ENCODE results near the gene CARS1.
A peak's percentile ranks its signal among the peaks of the same experiment; 100 is the strongest.

CARS1 gene
- long read RNA-seq, transcript CARS-202 (23 exons, 2,758 nt): minor isoform, 38 of 699 reads
- long read RNA-seq, transcript CARS-203 (22 exons, 2,685 nt): major isoform, 206 of 699 reads
- long read RNA-seq, transcript CARS-201 (22 exons, 2,491 nt): minor isoform, 84 of 699 reads
- long read RNA-seq, partial matches to known transcripts: 257 of 699 reads
- long read RNA-seq, other reads (novel, unspliced or antisense): 113 of 699 reads

DNA sequence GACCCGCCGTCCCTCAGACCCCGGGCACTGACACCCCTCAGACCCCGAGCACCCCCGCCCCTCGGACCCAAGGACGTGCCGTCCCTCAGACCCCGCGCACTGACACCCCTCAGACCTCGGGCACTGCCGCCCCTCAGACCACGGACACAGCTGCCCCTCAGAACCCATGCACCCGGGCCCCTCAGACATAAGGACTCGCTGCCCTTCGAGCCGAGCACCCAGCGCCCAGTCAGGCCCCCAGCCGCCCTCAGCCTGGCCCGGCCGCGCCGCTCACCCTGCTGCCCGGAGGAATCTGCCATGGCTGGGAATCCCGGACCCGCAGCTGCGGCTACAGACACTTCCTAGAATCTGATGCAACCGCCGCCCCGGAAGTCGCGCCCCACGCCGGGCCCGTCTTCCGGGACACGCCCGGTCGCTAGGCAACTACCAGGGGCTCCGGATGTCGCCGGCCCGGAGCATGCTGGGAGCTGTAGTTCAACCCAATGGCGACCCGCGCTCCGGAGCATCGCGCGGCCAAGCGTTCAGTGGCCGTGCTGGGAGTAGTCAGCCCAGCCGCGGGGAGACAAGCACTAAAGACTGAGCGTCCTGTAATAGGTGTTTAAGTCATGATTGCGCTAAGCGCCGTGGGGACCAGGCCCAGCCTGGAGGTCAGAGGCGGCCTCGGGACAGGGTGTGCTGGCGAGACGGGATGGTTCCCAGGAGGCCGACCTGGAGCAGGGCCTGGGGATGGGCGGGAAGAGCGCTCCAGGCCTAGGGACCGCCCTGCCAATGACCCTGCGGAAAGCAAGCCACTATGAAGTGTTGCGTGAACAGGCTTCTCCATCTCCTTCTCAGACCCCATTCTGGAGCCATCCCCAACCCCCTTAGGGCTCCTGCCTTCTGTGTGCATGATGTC lies at the start of gene CARS1:
Gene CARS1 (minus strand): TSS at position 355 of the 895 bp plus-strand sequence. CDS start 56 bp downstream, at position 299.
- peak; percentile 78 to 96 for DNase-seq (ENCODE audit: low read depth in 1 of 2, low spot score in 1 of 2)
- TF ChIP-seq, protein P1, sequence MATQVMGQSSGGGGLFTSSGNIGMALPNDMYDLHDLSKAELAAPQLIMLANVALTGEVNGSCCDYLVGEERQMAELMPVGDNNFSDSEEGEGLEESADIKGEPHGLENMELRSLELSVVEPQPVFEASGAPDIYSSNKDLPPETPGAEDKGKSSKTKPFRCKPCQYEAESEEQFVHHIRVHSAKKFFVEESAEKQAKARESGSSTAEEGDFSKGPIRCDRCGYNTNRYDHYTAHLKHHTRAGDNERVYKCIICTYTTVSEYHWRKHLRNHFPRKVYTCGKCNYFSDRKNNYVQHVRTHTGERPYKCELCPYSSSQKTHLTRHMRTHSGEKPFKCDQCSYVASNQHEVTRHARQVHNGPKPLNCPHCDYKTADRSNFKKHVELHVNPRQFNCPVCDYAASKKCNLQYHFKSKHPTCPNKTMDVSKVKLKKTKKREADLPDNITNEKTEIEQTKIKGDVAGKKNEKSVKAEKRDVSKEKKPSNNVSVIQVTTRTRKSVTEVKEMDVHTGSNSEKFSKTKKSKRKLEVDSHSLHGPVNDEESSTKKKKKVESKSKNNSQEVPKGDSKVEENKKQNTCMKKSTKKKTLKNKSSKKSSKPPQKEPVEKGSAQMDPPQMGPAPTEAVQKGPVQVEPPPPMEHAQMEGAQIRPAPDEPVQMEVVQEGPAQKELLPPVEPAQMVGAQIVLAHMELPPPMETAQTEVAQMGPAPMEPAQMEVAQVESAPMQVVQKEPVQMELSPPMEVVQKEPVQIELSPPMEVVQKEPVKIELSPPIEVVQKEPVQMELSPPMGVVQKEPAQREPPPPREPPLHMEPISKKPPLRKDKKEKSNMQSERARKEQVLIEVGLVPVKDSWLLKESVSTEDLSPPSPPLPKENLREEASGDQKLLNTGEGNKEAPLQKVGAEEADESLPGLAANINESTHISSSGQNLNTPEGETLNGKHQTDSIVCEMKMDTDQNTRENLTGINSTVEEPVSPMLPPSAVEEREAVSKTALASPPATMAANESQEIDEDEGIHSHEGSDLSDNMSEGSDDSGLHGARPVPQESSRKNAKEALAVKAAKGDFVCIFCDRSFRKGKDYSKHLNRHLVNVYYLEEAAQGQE (IDR thresholded peaks at IDR 0.05; ENCODE audit: insufficient replicate concordance, low read depth): no peak
- TF ChIP-seq SPI1 (IDR thresholded peaks at IDR 0.05; ENCODE audit: borderline replicate concordance, low read depth) (peak; percentile 22; the same call in 1 of the 2 replicates), POLR2AphosphoS5 (IDR thresholded peaks at IDR 0.05; ENCODE audit: low read depth) (peak; percentile 72; the same call in 1 of the 2 replicates), GABPA (IDR thresholded peaks at IDR 0.05; ENCODE audit: low read depth) (peak; percentile 96)
- TF ChIP-seq, protein P2, sequence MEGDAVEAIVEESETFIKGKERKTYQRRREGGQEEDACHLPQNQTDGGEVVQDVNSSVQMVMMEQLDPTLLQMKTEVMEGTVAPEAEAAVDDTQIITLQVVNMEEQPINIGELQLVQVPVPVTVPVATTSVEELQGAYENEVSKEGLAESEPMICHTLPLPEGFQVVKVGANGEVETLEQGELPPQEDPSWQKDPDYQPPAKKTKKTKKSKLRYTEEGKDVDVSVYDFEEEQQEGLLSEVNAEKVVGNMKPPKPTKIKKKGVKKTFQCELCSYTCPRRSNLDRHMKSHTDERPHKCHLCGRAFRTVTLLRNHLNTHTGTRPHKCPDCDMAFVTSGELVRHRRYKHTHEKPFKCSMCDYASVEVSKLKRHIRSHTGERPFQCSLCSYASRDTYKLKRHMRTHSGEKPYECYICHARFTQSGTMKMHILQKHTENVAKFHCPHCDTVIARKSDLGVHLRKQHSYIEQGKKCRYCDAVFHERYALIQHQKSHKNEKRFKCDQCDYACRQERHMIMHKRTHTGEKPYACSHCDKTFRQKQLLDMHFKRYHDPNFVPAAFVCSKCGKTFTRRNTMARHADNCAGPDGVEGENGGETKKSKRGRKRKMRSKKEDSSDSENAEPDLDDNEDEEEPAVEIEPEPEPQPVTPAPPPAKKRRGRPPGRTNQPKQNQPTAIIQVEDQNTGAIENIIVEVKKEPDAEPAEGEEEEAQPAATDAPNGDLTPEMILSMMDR (IDR thresholded peaks at IDR 0.05; ENCODE audit: insufficient read depth, low read length): no peak
- H3K27ac ChIP-seq (replicated peaks): peak within 1 kb of the TSS; percentile 86

DNA sequence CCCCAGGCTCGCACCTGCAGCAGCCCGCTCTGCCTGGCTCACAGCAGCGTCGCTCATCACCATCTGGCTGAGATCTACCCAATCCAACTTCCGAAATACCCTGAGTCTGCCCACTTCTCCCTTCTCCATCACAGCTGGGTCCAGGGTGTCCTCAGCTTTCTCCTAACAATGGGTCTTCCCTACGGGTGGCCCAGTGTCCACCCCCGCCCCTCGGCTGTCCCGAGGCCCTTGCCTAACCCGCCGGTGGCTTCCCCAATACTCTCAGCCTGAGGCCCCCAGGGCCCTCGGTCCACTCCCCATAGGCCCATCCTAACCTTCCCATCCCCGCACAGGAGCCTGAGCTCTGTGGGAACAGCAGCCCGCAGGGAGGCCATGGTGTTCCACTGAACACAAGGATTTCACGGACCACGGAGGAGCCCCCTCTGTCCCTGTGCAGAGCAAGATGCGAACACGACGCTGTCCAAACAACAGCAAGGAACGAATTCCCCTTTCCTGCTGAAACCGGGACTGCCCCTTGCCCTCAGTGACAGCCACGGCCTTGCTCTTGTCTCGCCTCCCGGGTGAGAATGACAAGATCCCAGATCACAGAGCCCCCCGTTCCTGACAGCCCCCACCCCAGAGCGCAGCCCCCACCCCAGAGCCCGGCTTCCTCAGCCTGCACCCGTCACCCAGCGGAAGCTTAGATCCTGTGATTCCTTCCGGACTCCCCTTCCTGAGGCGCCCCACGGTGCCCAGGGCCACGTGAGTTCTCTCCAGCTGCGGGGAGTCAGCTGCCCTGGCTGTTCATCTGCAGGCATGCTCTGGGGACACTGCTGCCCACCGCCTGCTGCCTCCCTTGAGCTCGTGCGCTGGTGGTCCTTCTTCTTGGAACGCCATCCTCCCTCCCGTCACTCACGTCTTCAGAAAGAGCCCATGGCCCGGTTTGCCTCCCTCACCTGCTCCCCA lies 48.8 kb upstream of the CARS1 start:
- no peak for DNase-seq (ENCODE audit: low read depth in 1 of 2, low spot score in 1 of 2)
- no peaks in the 10 kb centered on the region for H3K27me3 ChIP-seq (ENCODE audit: insufficient read depth, poor library complexity, severe bottlenecking)
- H3K27ac ChIP-seq (replicated peaks): no peak overlapping the region
- TF ChIP-seq, protein P1 (IDR thresholded peaks at IDR 0.05; ENCODE audit: insufficient replicate concordance, low read depth): no peak
- TF ChIP-seq SPI1 (IDR thresholded peaks at IDR 0.05; ENCODE audit: borderline replicate concordance, low read depth) (no peak), POLR2AphosphoS5 (IDR thresholded peaks at IDR 0.05; ENCODE audit: low read depth) (no peak), GABPA (IDR thresholded peaks at IDR 0.05; ENCODE audit: low read depth) (no peak)
- TF ChIP-seq, protein P2 (IDR thresholded peaks at IDR 0.05; ENCODE audit: insufficient read depth, low read length): no peak
- no peak overlapping the region for H3K4me3 ChIP-seq (replicated peaks; ENCODE audit: insufficient read depth, low read length)

More for the DNA sequence above, at the start of gene CARS1:
- Histone ChIP-seq H3K27me3 (ENCODE audit: insufficient read depth, poor library complexity, severe bottlenecking) (no peaks in the 10 kb centered on the region), H3K4me3 (replicated peaks; ENCODE audit: insufficient read depth, low read length) (peak within 1 kb of the TSS; percentile 97)

DNA sequence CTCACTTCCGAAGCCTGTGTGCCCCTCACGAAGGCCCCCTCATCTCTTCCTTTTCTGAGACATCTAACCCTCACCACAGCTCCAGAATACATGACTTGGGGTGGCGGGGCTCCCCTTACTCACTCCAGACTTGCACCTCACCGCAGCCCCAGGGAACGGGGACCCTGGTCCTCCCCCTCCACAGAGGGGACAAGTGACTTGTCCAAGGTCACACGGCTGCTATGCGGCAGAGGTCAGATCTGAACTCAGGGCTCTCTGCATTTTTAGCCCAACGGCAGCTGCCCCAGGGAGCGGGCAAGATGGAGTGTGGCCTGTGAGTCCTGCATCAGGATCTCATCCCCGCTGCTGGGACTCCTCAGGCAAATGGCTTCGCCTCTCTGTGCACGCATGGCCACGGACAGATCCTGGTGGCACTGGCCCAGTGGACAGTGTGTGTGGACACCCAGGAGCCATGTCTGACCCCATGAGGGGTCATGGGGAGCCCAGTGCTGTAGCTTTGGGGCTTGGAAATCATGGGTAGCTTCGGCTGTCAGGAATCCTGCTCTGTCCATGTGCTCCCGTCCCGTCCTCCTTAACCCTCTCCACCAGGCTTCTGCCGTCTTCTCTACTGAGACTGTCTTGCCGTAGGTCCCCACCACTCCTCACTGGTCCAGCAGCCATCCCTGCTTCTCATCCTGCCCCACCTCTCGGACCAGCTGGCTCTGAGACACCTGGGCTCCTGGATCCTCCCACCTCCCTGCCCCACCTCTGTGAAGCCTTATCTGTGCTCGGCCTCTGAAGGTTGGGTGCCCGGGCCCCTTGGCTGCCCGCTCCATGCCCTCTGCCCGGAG lies 48.0 kb upstream of the CARS1 start:
- DNase-seq (ENCODE audit: low read depth in 1 of 2, low spot score in 1 of 2): no peak
- TF ChIP-seq, protein P2 (IDR thresholded peaks at IDR 0.05; ENCODE audit: insufficient read depth, low read length): no peak
- TF ChIP-seq, protein P1 (IDR thresholded peaks at IDR 0.05; ENCODE audit: insufficient replicate concordance, low read depth): no peak
- no peak for TF ChIP-seq POLR2AphosphoS5 (IDR thresholded peaks at IDR 0.05; ENCODE audit: low read depth)
- TF ChIP-seq GABPA (IDR thresholded peaks at IDR 0.05; ENCODE audit: low read depth): no peak
- TF ChIP-seq SPI1 (IDR thresholded peaks at IDR 0.05; ENCODE audit: borderline replicate concordance, low read depth): no peak

More for the DNA sequence above, 48.0 kb upstream of the CARS1 start:
- Histone ChIP-seq H3K27me3 (ENCODE audit: insufficient read depth, poor library complexity, severe bottlenecking) (no peaks in the 10 kb centered on the region), H3K4me3 (replicated peaks; ENCODE audit: insufficient read depth, low read length) (no peak overlapping the region), H3K27ac (replicated peaks) (no peak overlapping the region)

Data from HL-60 (cell line).